ENCODE data around the gene LRP5. TPM values are rescaled to one million over a fixed set of nuclear protein-coding genes. Genes with fewer than 3 reads are reported as not detected.
A peak's percentile ranks its signal among the peaks of the same experiment; 100 is the strongest.

Gene LRP5
- total and polyA plus RNA-seq, 9 of the 15 experiments (the other 6 are each of a cell fraction or from before 2014, with no cell fraction given): 0.48 to 44.2 (median 13.5) TPM

DNA sequence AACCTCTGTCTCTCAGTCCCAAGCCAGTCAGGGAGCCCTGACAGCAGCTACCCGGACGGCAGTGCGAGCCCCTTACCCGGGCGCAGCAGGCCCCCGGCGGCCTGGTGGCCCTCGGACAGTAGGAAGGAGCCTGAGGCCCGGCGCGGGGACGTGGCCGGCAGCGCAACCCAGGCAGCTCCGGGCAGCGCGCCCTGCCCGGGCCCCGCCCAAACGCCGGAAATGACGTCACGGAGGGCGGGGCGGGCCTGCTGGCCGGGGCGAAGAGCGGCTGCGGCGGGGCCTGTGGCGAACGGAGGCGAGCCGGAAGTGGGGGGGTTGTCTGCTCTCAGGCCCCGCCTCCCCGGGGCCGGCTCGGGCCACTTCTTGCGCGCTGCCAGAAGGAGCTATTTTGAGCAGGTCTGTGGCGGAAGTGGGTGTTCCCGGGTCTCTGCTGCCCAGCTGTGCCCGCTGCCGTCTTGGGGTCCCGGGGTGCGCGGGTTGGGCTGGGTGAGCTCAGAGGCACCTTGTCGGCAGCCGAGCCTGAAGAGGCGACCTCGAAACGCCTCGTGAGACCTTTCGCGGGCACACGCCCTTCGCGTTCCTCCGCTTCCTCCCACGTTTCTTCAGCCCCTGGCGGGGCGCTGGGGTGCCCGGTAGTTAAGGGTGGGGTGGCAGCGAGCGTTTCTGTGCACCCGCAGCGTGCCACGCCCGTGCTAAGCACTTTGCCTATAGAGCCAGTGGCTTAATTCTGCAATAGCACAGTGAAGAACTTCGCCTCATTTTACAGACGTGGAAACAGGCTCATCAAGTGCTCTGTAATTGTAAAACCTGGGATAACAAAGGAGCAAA lies 40.4 kb upstream of the LRP5 start, which contains the start of gene C11orf24 (continued):
- TF ChIP-seq KHSRP (IDR thresholded peaks at IDR 0.05): no peak
- no peak for TF ChIP-seq ZNF253 (CRISPR knock-in tag; conservative IDR thresholded peaks at IDR 0.05)
- TF ChIP-seq, protein P1, sequence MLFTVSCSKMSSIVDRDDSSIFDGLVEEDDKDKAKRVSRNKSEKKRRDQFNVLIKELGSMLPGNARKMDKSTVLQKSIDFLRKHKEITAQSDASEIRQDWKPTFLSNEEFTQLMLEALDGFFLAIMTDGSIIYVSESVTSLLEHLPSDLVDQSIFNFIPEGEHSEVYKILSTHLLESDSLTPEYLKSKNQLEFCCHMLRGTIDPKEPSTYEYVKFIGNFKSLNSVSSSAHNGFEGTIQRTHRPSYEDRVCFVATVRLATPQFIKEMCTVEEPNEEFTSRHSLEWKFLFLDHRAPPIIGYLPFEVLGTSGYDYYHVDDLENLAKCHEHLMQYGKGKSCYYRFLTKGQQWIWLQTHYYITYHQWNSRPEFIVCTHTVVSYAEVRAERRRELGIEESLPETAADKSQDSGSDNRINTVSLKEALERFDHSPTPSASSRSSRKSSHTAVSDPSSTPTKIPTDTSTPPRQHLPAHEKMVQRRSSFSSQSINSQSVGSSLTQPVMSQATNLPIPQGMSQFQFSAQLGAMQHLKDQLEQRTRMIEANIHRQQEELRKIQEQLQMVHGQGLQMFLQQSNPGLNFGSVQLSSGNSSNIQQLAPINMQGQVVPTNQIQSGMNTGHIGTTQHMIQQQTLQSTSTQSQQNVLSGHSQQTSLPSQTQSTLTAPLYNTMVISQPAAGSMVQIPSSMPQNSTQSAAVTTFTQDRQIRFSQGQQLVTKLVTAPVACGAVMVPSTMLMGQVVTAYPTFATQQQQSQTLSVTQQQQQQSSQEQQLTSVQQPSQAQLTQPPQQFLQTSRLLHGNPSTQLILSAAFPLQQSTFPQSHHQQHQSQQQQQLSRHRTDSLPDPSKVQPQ (CRISPR knock-in tag; IDR thresholded peaks at IDR 0.05; ENCODE audit: borderline replicate concordance): no peak
- TF ChIP-seq, protein P2, sequence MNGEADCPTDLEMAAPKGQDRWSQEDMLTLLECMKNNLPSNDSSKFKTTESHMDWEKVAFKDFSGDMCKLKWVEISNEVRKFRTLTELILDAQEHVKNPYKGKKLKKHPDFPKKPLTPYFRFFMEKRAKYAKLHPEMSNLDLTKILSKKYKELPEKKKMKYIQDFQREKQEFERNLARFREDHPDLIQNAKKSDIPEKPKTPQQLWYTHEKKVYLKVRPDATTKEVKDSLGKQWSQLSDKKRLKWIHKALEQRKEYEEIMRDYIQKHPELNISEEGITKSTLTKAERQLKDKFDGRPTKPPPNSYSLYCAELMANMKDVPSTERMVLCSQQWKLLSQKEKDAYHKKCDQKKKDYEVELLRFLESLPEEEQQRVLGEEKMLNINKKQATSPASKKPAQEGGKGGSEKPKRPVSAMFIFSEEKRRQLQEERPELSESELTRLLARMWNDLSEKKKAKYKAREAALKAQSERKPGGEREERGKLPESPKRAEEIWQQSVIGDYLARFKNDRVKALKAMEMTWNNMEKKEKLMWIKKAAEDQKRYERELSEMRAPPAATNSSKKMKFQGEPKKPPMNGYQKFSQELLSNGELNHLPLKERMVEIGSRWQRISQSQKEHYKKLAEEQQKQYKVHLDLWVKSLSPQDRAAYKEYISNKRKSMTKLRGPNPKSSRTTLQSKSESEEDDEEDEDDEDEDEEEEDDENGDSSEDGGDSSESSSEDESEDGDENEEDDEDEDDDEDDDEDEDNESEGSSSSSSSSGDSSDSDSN (IDR thresholded peaks at IDR 0.05; ENCODE audit: borderline replicate concordance in 1 of 2, low read depth in 2 of 2, low read length in 2 of 2): peak; percentile 64 to 77; a peak in 3 of 4 replicates
- TF ChIP-seq ZBTB1 (CRISPR knock-in tag; IDR thresholded peaks at IDR 0.05; ENCODE audit: borderline replicate concordance, low read depth): peak; percentile 66; the same call in 1 of the 2 replicates
- TF ChIP-seq NFATC3 (IDR thresholded peaks at IDR 0.05): no peak
- TF ChIP-seq MCM5 (IDR thresholded peaks at IDR 0.05; ENCODE audit: low read depth): no peak
- TF ChIP-seq TAF9B (IDR thresholded peaks at IDR 0.05; ENCODE audit: partially characterized antibody): peak; percentile 82
- 0 out of 2 replicates have a peak, but pooled peaks have one; percentile 7 for TF ChIP-seq GATAD2B (IDR thresholded peaks at IDR 0.05; ENCODE audit: borderline replicate concordance)
- 0 out of 2 replicates have a peak, but pooled peaks have one; percentile 9 for TF ChIP-seq LEF1 (IDR thresholded peaks at IDR 0.05)
- peak; percentile 6; the same call in 1 of the 2 replicates for TF ChIP-seq NFIC (IDR thresholded peaks at IDR 0.05)
- TF ChIP-seq NCOA6 (IDR thresholded peaks at IDR 0.05): no peak
- no peak for TF ChIP-seq HNRNPK (IDR thresholded peaks at IDR 0.05; ENCODE audit: low read depth, low read length, poor library complexity, severe bottlenecking)
- TF ChIP-seq MAFF (IDR thresholded peaks at IDR 0.05; ENCODE audit: low read length): no peak
- TF ChIP-seq ERF (CRISPR knock-in tag; IDR thresholded peaks at IDR 0.05): 0 out of 2 replicates have a peak, but pooled peaks have one; percentile 76
- no peak for TF ChIP-seq CBFA2T3 (IDR thresholded peaks at IDR 0.05)
- peak; percentile 69 to 80 for TF ChIP-seq MNT (conservative IDR thresholded peaks at IDR 0.05)
- TF ChIP-seq KAT2B (IDR thresholded peaks at IDR 0.05; ENCODE audit: low read depth, low read length): no peak
- TF ChIP-seq MTA3 (IDR thresholded peaks at IDR 0.05; ENCODE audit: borderline replicate concordance): peak; percentile 86
- TF ChIP-seq TGIF2 (CRISPR knock-in tag; IDR thresholded peaks at IDR 0.05): 0 out of 2 replicates have a peak, but pooled peaks have one; percentile 71
- peak; percentile 84 to 96 for TF ChIP-seq MAZ (CRISPR knock-in tag; conservative IDR thresholded peaks at IDR 0.05 in 1 of 2, IDR thresholded peaks at IDR 0.05 in 1 of 2)
- TF ChIP-seq ZNF583 (CRISPR knock-in tag; IDR thresholded peaks at IDR 0.05): peak; percentile 24; the same call in 1 of the 2 replicates
- peak; percentile 77 for TF ChIP-seq RBM22 (IDR thresholded peaks at IDR 0.05; ENCODE audit: low read depth, low read length, poor library complexity, severe bottlenecking)

Data from K562 (cell line).